IMR-90 (cell line): ENCODE measurements around the gene RELCH. TPM values are rescaled to one million over a fixed set of nuclear protein-coding genes. Genes with fewer than 3 reads are reported as not detected.

Source experiments
- ATAC-seq: fragments of 200-7000 bp; cut with Tn5 transposase; 2 replicates; pipeline ENCODE4 v1.9.1; 2020; ENCODE audit warnings: low read depth, mild to moderate bottlenecking, moderate library complexity
- BruUV-seq: library from RNA; stranded (reverse); fragments of 400-500 nt; replicated peaks from 2 replicates; lab custom pipeline; 2021; lab: Mats Ljungman, UMichigan
- CTCF ChIA-PET: fragments of 300-600 bp; formaldehyde crosslinking; extraction: SDS; loops from one replicate; lab custom pipeline; 2021; ENCODE audit warnings: antibody characterized with exemption; lab: Yijun Ruan, JAX
- POLR2A ChIA-PET: fragments of 300-600 bp; sonication (Branson Sonifier 250); formaldehyde crosslinking; loops from one replicate; lab custom pipeline; 2022; ENCODE audit warnings: antibody characterized with exemption; ENCODE audit not compliant: unreplicated experiment; lab: Charles Lee
- DNase-seq: peaks from one replicate; pipeline ENCODE4 v3.0.0; 2013
- H2AFZ ChIP-seq: replicated peaks from 2 replicates; pipeline ENCODE3; 2013; ENCODE audit warnings: low read length, mild to moderate bottlenecking; ENCODE audit not compliant: poor library complexity
- H2AK5ac ChIP-seq: 2 replicates; pipeline ENCODE4 v1.6.1; 2013; ENCODE audit warnings: low read depth, low read length, inconsistent platforms
- H2AK9ac ChIP-seq: replicated peaks from 2 replicates; pipeline ENCODE3; 2013; ENCODE audit warnings: mild to moderate bottlenecking, low read depth, low read length, moderate library complexity; ENCODE audit not compliant: poor library complexity
- H2BK120ac ChIP-seq: 2 replicates; pipeline ENCODE4 v1.6.1; 2013; ENCODE audit warnings: low read depth, low read length, inconsistent platforms
- H2BK15ac ChIP-seq: 3 replicates; pipeline ENCODE4 v1.6.1; 2013; ENCODE audit warnings: low read depth, low read length, inconsistent platforms
- H2BK20ac ChIP-seq: 2 replicates; pipeline ENCODE4 v1.6.1; 2013; ENCODE audit warnings: low read depth, mild to moderate bottlenecking, inconsistent platforms, low read length, moderate library complexity
- H2BK5ac ChIP-seq: 2 replicates; pipeline ENCODE4 v1.6.1; 2013; ENCODE audit warnings: mild to moderate bottlenecking, low read depth, low read length, inconsistent platforms; ENCODE audit not compliant: poor library complexity, severe bottlenecking
- H3K14ac ChIP-seq: replicated peaks from 2 replicates; pipeline ENCODE4 v1.6.1; 2013; ENCODE audit warnings: low read depth, low read length, inconsistent platforms
- H3K18ac ChIP-seq: 2 replicates; pipeline ENCODE4 v1.6.1; 2013; ENCODE audit warnings: low read depth, low read length, control low read depth
- H3K23ac ChIP-seq: 2 replicates; pipeline ENCODE4 v1.6.1; 2013; ENCODE audit warnings: low read depth, low read length, inconsistent platforms
- H3K27ac ChIP-seq: 2 replicates; pipeline ENCODE4 v1.5.1; 2013; ENCODE audit warnings: mild to moderate bottlenecking, control low read depth, low read length; ENCODE audit not compliant: insufficient read depth
- H3K27me3 ChIP-seq: 2 replicates; pipeline ENCODE4 v1.6.1; 2013; ENCODE audit warnings: low read length; ENCODE audit not compliant: control insufficient read depth, insufficient read depth
- H3K36me3 ChIP-seq: 2 replicates; pipeline ENCODE4 v1.6.1; 2013; ENCODE audit warnings: low read length, mixed read lengths; ENCODE audit not compliant: control insufficient read depth, insufficient read depth
- H3K4ac ChIP-seq: 2 replicates; pipeline ENCODE4 v1.6.1; 2013; ENCODE audit warnings: low read depth, low read length, inconsistent platforms
- H3K4me1 ChIP-seq: 2 replicates; pipeline ENCODE4 v1.6.1; 2013; ENCODE audit warnings: low read length, mixed read lengths; ENCODE audit not compliant: control insufficient read depth, insufficient read depth
- H3K4me2 ChIP-seq: 2 replicates; pipeline ENCODE4 v1.6.1; 2013; ENCODE audit warnings: low read depth, mild to moderate bottlenecking, control low read depth, low read length, moderate library complexity
- H3K4me3 ChIP-seq: 2 replicates; pipeline ENCODE4 v1.5.1; 2013; ENCODE audit warnings: low read depth, mild to moderate bottlenecking, control low read depth, low read length, moderate library complexity; ENCODE audit not compliant: insufficient read depth
- H3K56ac ChIP-seq: 2 replicates; pipeline ENCODE4 v1.6.1; 2013; ENCODE audit warnings: low read length, inconsistent platforms; ENCODE audit not compliant: insufficient read depth; ENCODE audit errors: extremely low read depth
- H3K79me1 ChIP-seq, 2 experiments: 2 replicates each; pipeline ENCODE4 v1.6.1; 2013; ENCODE audit warnings: low read length in 2 of 2, inconsistent platforms in 1 of 2, low read depth in 1 of 2
- H3K9ac ChIP-seq: 2 replicates; pipeline ENCODE4 v1.6.1; 2013; ENCODE audit warnings: low read depth, low read length, control low read depth
- H3K9me1 ChIP-seq: 2 replicates; pipeline ENCODE4 v1.6.1; 2013; ENCODE audit warnings: low read length, inconsistent platforms; ENCODE audit not compliant: insufficient read depth
- H3K9me3 ChIP-seq: 2 replicates; pipeline ENCODE4 v1.6.1; 2013; ENCODE audit warnings: low read length; ENCODE audit not compliant: control insufficient read depth, insufficient read depth
- H4K20me1 ChIP-seq: 2 replicates; pipeline ENCODE4 v1.6.1; 2013; ENCODE audit warnings: low read length, inconsistent platforms; ENCODE audit not compliant: insufficient read depth
- H4K5ac ChIP-seq: 2 replicates; pipeline ENCODE4 v1.6.1; 2013; ENCODE audit warnings: mild to moderate bottlenecking, low read depth, low read length, control low read depth
- H4K8ac ChIP-seq, 2 experiments: 2 replicates each; pipeline ENCODE4 v1.6.1; 2013; ENCODE audit warnings: low read depth in 2 of 2, low read length in 2 of 2, control low read depth in 1 of 2, inconsistent platforms in 1 of 2
- H4K91ac ChIP-seq: 2 replicates; pipeline ENCODE4 v1.6.1; 2013; ENCODE audit warnings: low read depth, low read length, inconsistent platforms; ENCODE audit not compliant: insufficient read depth
- BHLHE40 ChIP-seq: fragments of 150-350 bp; IDR thresholded peaks from 2 replicates; pipeline ENCODE4 v1.6.1; 2016; ENCODE audit warnings: mild to moderate bottlenecking, low read depth, low read length
- CEBPB ChIP-seq: IDR thresholded peaks from 2 replicates; pipeline ENCODE4 v1.6.1; 2012; ENCODE audit warnings: low read depth, low read length, improper control_type of control experiment
- CHD1 ChIP-seq: IDR thresholded peaks from 2 replicates; pipeline ENCODE4 v1.6.1; 2012; ENCODE audit warnings: low read depth, low read length, improper control_type of control experiment
- CTCF ChIP-seq: conservative IDR thresholded peaks from 2 replicates; pipeline ENCODE4 v1.5.1; 2012; ENCODE audit warnings: mild to moderate bottlenecking, low read depth, low read length, improper control_type of control experiment
- ELK1 ChIP-seq: fragments of 150-350 bp; IDR thresholded peaks from 2 replicates; pipeline ENCODE4 v1.6.1; 2016; ENCODE audit warnings: low read depth, mild to moderate bottlenecking, low read length, moderate library complexity, borderline replicate concordance
- FOS ChIP-seq: fragments of 150-350 bp; IDR thresholded peaks from 2 replicates; pipeline ENCODE4 v1.6.1; 2016; ENCODE audit warnings: low read depth, low read length
- MAFK ChIP-seq: IDR thresholded peaks from 2 replicates; pipeline ENCODE4 v1.6.1; 2012; ENCODE audit warnings: low read depth, low read length, improper control_type of control experiment
- MAZ ChIP-seq: IDR thresholded peaks from 2 replicates; pipeline ENCODE4 v1.6.1; 2012; ENCODE audit warnings: low read depth, mild to moderate bottlenecking, low read length, improper control_type of control experiment, moderate library complexity, borderline replicate concordance
- MXI1 ChIP-seq: IDR thresholded peaks from 2 replicates; pipeline ENCODE4 v1.6.1; 2012; ENCODE audit warnings: low read depth, mild to moderate bottlenecking, low read length, moderate library complexity, borderline replicate concordance
- NFE2L2 ChIP-seq: fragments of 150-350 bp; IDR thresholded peaks from 2 replicates; pipeline ENCODE4 v1.6.1; 2016; ENCODE audit warnings: low read depth, mild to moderate bottlenecking, low read length
- POLR2A ChIP-seq: IDR thresholded peaks from 2 replicates; pipeline ENCODE4 v1.6.1; 2012; ENCODE audit warnings: mild to moderate bottlenecking, low read depth, low read length
- RAD21 ChIP-seq: IDR thresholded peaks from 2 replicates; pipeline ENCODE4 v1.6.1; 2012; ENCODE audit warnings: low read length, improper control_type of control experiment
- RCOR1 ChIP-seq: IDR thresholded peaks from 2 replicates; pipeline ENCODE4 v1.6.1; 2012; ENCODE audit warnings: mild to moderate bottlenecking, low read length, improper control_type of control experiment; ENCODE audit not compliant: insufficient replicate concordance
- RFX5 ChIP-seq: IDR thresholded peaks from 2 replicates; pipeline ENCODE4 v1.8.0; 2012; ENCODE audit warnings: low read depth, mild to moderate bottlenecking, low read length, moderate library complexity
- SMC3 ChIP-seq: fragments of 150-350 bp; IDR thresholded peaks from 2 replicates; pipeline ENCODE4 v1.6.1; 2016; ENCODE audit warnings: low read depth, mild to moderate bottlenecking, antibody characterized with exemption, low read length, moderate library complexity
- USF2 ChIP-seq: fragments of 150-350 bp; IDR thresholded peaks from 2 replicates; pipeline ENCODE4 v1.6.1; 2017; ENCODE audit warnings: mild to moderate bottlenecking, antibody characterized with exemption, low read length, low read depth
- WGBS, 2 experiments: methylation state at CpG; one replicate each; pipeline versions ENCODE4 v1.1.5 to v1.1.7; 2013; ENCODE audit warnings: missing lambda C conversion rate in 2 of 2; ENCODE audit not compliant: insufficient read length in 1 of 2; ENCODE audit errors: extremely low coverage in 2 of 2; 5-methylcytosine and 5-hydroxymethylcytosine counted together
- dilution Hi-C: fragments of 300-500 bp; cut with HindIII; formaldehyde crosslinking; loops from one replicate; pipeline ENCODE4 v1.14.3; 2018; ENCODE audit warnings: low sequenced_read_pairs; ENCODE audit not compliant: unreplicated experiment
- in situ Hi-C: fragments of 300-500 bp; cut with MboI; formaldehyde crosslinking; loops from 3 replicates; pipeline ENCODE4 v1.14.3; 2019; ENCODE audit warnings: low sequenced_read_pairs, inconsistent platforms, mixed read lengths
- intact Hi-C: fragments of 100-400 bp; cut with micrococcal nuclease; formaldehyde crosslinking; loops from 2 replicates; pipeline ENCODE4 v1.10.0; 2022
- polyA plus RNA-seq, 3 experiments: library from polyadenylated mRNA; depleted of rRNA; stranded (reverse); fragments of >200 nt; gene quantifications; 2 replicates each; pipeline ENCODE4 v1.2.3, GENCODE V29; 2012; ENCODE audit warnings: low replicate concordance in 1 of 3
- total RNA-seq: library from RNA; depleted of rRNA; stranded (reverse); fragments of >200 nt; gene quantifications from 2 replicates; pipeline ENCODE4 v1.2.3, GENCODE V29; 2012

RELCH gene
- total and polyA plus RNA-seq, 2 of the 4 experiments (the other 2 are of a cell fraction), result 14.4 to 52.5 TPM

- H3K14ac ChIP-seq, result no peak overlapping the region
- no peaks in the 10 kb centered on the region for H3K27me3 ChIP-seq
- no peak overlapping the region for H3K9ac ChIP-seq
- peaks cover 5% of the 10 kb centered on the region; the same call in 1 of the 2 replicates for H3K36me3 ChIP-seq
- no peak overlapping the region for H2BK5ac ChIP-seq
- H4K5ac ChIP-seq, result no peak overlapping the region
- CTCF ChIA-PET, result no interaction called here
- POLR2A ChIA-PET, result no interaction called here
- H3K4me1 ChIP-seq, result peaks cover 7% of the 10 kb centered on the region
- no peak overlapping the region for H3K4me2 ChIP-seq
- no peaks in the 10 kb centered on the region for H4K20me1 ChIP-seq
- H3K23ac ChIP-seq, result no peak overlapping the region
- DNase-seq (no peak), ATAC-seq (no peak)
- H3K9me1 ChIP-seq, result peaks cover 3% of the 10 kb centered on the region; the same call in 1 of the 2 replicates
- no peak overlapping the region for H2BK15ac ChIP-seq
- H4K8ac ChIP-seq, result no peak overlapping the region
- H2AK5ac ChIP-seq, result no peak overlapping the region; the same call in 1 of the 2 replicates
- 100% methylated on average over 2 of the region's 6 CpGs; no CpG with 5 or more reads in 1 of the 2 experiments for WGBS, 2 experiments
- BruUV-seq, result no TSS peak
- in situ Hi-C loops, result loop anchor here (25.0 kb wide), 1 partner anchor 277 kb away; no protein-coding TSS in a partner anchor
- dilution Hi-C loops, result no loop called here
- H4K91ac ChIP-seq, result no peak overlapping the region
- no peak overlapping the region for H2BK120ac ChIP-seq
- H3K18ac ChIP-seq, result no peak overlapping the region
- peaks cover 3 to 7% of the 10 kb centered on the region in 2 experiments; a peak in 1 of 4 replicates for H3K79me1 ChIP-seq
- H2AFZ ChIP-seq, result no peak overlapping the region
- intact Hi-C loops, result no loop called here
- no peak for TF ChIP-seq ELK1
- TF ChIP-seq FOS, result no peak
- no peak for TF ChIP-seq BHLHE40
- no peak for TF ChIP-seq CHD1
- TF ChIP-seq RAD21, result no peak
- TF ChIP-seq SMC3, result no peak
- TF ChIP-seq MAZ, result no peak
- no peak for TF ChIP-seq MXI1
- no peak for TF ChIP-seq CTCF
- no peak for TF ChIP-seq USF2
- no peak for TF ChIP-seq NFE2L2
- TF ChIP-seq CEBPB, result no peak
- no peak for TF ChIP-seq RCOR1
- TF ChIP-seq POLR2A, result no peak
- no peak for TF ChIP-seq MAFK
- TF ChIP-seq RFX5, result no peak
- no peak overlapping the region for H3K27ac ChIP-seq
- H2AK9ac ChIP-seq, result no peak overlapping the region
- H3K9me3 ChIP-seq, result no peaks in the 10 kb centered on the region
- no peak overlapping the region for H3K4me3 ChIP-seq
- no peak overlapping the region for H3K4ac ChIP-seq
- no peak overlapping the region for H2BK20ac ChIP-seq
- no peak overlapping the region for H3K56ac ChIP-seq
Measured at GRCh38 chr18:62285281-62285680, 98.2 kb downstream of the RELCH start.
